HG02759 (cell line): Measurements from ENCODE around the gene PDHA1.

Experiments
- ATAC-seq: cut with Tn5 transposase; IDR thresholded peaks from one replicate; pipeline ENCODE4 v1.9.1; 2021; ENCODE audit warnings: mild to moderate bottlenecking, moderate library complexity; ENCODE audit not compliant: unreplicated experiment

Gene PDHA1

DNA sequence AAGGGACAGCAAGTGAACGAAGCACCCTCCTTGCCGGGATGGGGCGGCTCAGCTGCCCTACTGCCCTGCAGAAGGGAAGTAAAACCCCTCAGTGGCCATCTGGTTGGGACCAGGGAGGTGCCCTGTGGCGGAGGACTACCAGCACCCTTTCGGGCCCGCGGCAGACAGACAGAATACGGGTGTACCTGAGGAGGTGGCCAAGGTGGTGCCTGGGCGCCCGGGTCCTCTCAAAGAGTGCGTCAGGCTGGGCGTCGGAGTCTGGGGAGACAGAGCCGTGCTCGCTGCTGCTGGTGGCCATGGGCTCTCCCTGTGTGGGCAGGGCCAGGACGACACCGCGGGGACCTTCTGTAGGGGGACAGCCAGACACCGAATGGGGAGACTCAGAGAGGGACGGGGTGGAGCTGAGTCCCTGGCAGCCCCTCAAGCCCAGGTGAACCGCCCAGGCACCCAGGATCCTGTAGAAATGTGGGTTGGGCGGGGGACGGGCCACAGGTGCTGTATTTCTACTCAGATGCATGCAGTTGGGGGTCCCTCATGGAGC lies 29.7 kb downstream of the PDHA1 start:
- ATAC-seq = no peak

- no peak for ATAC-seq
Observed at GRCh38 chrX:19375546-19375945, 31.8 kb downstream of the PDHA1 start.

DNA sequence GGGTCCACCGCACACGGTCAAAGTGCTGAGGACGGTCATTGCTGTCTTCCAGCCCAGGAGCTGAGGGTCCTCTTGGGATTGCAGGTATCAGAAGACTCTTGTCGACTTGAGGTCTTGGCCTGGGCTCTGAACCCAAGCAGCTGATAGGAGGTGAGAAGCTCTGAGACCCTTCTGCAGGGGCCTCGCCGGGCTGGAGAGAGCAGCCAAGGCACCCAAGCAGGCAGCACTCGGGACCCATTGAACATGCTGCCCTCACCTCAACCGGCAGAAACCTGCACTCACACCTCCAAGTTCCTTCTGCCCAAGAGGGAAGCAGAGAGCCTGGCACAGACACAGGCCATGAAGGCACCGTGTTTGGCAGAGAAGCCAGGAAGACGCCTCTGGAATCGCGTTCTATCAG lies 34.1 kb downstream of the PDHA1 start:
- no peak for ATAC-seq

- no peak for ATAC-seq
Observed at GRCh38 chrX:19381326-19381725, 37.6 kb downstream of the PDHA1 start.

- peak; percentile 73 for ATAC-seq
Observed at GRCh38 chrX:19382555-19383145, 38.9 kb downstream of the PDHA1 start.

DNA sequence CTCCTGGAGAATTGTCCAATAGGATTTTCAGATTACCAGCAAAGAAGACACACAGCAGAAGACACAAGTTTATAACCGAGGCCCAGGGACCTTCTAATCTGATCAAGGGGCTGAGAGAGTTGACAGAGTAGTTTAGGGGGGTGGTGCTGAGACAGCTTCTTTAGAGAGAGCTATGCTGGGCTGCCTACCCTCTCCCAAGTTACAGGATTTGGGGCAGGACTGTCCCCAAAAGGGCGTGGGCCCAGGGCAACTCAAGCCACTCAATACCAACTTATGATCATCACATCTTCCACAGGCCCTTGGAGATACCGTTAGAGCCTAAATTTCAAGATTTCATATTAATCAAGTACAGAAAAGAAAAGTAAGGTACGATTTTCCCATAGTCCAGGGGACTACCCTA lies 43.0 kb downstream of the PDHA1 start:
- ATAC-seq = no peak

GRCh38 chrX:19388064-19388679 lies 44.4 kb downstream of the PDHA1 start:
- ATAC-seq = no peak

DNA sequence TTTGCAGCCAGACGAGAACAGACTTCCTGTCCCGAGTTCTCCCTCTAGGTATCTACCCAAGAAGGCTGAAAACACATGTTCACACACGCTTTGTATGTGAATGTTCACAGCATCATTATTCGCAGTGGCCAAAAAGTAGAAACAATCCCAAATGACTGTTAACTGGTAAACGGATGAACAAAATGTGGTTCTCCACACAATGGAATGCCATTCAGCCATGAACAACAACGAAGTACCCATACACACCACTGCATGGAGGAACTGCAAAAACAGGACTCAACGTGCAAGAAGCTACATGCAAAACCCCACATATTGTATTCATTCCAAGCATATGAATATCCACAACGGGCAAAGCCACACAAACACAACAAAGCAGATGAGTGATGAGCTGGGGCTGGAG lies 45.0 kb downstream of the PDHA1 start:
- ATAC-seq = no peak

GRCh38 chrX:19389227-19389845 lies 45.6 kb downstream of the PDHA1 start:
- ATAC-seq = no peak

DNA sequence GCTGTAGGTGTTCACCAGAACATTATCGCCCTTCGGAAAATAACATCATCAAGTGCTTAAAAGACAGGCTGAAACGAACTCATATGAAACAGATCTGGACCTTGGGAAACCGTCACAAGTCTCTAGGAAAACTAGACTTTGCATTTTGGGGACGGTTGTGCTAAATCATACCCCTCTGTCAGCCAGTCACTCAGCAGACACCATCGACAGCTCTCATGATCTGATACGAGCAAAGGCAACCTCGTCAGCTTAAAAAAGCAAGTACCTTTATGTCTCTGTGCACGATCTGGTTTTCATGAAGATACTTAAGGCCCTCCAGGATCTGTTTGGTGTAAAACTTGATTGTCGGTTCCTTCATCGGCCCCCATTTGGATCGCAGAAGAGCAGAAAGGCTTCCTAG lies 48.4 kb downstream of the PDHA1 start:
- no peak for ATAC-seq

DNA sequence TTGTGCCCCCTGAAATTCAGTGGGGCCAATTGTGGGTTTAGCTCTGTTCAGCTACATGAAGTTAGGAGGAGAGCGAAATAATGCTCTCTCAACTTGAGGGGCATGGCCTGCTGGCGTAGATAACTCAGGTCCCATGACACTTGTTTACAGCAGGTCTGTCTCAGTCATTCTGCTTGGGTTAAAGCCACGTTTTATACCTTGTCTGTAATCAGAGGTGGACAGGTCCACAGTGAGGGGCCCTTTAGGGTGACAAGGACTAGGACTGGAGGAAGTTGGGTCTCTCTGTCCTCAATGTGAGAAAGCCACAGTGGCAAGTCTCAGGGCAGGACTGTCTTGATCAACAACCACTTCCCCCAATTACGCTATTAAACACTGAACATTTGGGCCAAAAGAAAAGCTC lies 49.0 kb downstream of the PDHA1 start:
- ATAC-seq = no peak

GRCh38 chrX:19403696-19404095 lies 60.0 kb downstream of the PDHA1 start:
- no peak for ATAC-seq

- ATAC-seq = no peak
Observed at GRCh38 chrX:19410259-19410658, 66.5 kb downstream of the PDHA1 start.
